Right atrium auricular region (tissue), 2 donors: ENCODE measurements around the gene LRSAM1. TPM values are rescaled to one million over a fixed set of nuclear protein-coding genes. Genes with fewer than 3 reads are reported as not detected.

Experiments
- DNase-seq: peaks from one replicate; pipeline ENCODE4 v3.0.0-alpha.2; 2019; ENCODE audit warnings: low spot score
- H3K27ac ChIP-seq, 2 donors: fragments of 200-600 bp; sonication (generic); 1 replicate in 1 of 2; 2 replicates in 1 of 2; pipeline ENCODE4 v1.5.1; 2016 to 2019
- H3K27me3 ChIP-seq, 2 donors: fragments of 200-600 bp; sonication (generic); one replicate each; pipeline versions ENCODE4 v1.5.1 to v1.6.0; 2017 to 2019
- H3K36me3 ChIP-seq: fragments of 200-600 bp; sonication (generic); one replicate; pipeline ENCODE4 v1.5.1; 2016
- H3K4me1 ChIP-seq, 2 donors: fragments of 200-600 bp; sonication (generic); one replicate each; pipeline versions ENCODE4 v1.5.1 to v1.6.0; 2017 to 2019
- H3K4me3 ChIP-seq, 2 donors: fragments of 200-600 bp; sonication (generic); 1 replicate in 1 of 2; 2 replicates in 1 of 2; pipeline ENCODE4 v1.5.1; 2017 to 2019; ENCODE audit warnings: mild to moderate bottlenecking in 1 of 2, moderate library complexity in 1 of 2
- H3K9me3 ChIP-seq, 2 donors: fragments of 200-600 bp; sonication (generic); one replicate each; pipeline ENCODE4 v1.5.1; 2019
- total RNA-seq, 2 donors: library from RNA; depleted of rRNA; stranded (reverse); fragments of >200 nt; gene quantifications; one replicate each; pipeline ENCODE4 v1.1.0, GENCODE V29; 2016
- TF ChIP-seq, protein P1 (sequence below), 2 donors: fragments of 200-600 bp; sonication (generic); IDR thresholded peaks; one replicate each; pipeline ENCODE4 v1.5.1; 2019; ENCODE audit warnings: antibody characterized with exemption in 2 of 2

LRSAM1 gene
- total RNA-seq, 2 donors from 2014 or later: 12.0 to 23.1 TPM

DNA sequence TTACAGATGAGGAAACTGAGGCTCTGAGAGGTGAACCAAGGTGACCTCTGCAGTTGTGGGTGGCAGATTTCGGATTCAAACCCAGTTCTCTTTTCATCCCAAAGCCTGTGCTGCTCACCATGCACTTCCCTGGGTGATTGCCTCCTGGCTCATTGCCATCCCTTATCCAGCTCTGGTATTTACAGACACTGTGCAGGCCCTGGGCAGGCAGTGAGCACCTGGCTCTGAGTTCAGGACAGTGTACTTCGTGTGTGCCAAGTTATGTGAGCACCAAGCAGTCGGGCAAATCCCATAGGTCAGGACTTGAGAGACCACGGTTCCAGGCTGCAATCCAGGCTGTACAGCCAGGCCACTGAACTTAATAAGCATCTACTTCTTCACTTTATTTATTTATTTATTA lies 1.4 kb downstream of the LRSAM1 start:
- no peaks in the 10 kb centered on the region for H3K27me3 ChIP-seq
- peak overlapping the region; percentile 82 to 87 for H3K4me3 ChIP-seq
- peak; percentile 72 for DNase-seq
- TF ChIP-seq, protein P1, sequence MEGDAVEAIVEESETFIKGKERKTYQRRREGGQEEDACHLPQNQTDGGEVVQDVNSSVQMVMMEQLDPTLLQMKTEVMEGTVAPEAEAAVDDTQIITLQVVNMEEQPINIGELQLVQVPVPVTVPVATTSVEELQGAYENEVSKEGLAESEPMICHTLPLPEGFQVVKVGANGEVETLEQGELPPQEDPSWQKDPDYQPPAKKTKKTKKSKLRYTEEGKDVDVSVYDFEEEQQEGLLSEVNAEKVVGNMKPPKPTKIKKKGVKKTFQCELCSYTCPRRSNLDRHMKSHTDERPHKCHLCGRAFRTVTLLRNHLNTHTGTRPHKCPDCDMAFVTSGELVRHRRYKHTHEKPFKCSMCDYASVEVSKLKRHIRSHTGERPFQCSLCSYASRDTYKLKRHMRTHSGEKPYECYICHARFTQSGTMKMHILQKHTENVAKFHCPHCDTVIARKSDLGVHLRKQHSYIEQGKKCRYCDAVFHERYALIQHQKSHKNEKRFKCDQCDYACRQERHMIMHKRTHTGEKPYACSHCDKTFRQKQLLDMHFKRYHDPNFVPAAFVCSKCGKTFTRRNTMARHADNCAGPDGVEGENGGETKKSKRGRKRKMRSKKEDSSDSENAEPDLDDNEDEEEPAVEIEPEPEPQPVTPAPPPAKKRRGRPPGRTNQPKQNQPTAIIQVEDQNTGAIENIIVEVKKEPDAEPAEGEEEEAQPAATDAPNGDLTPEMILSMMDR (IDR thresholded peaks at IDR 0.05): no peak
- peak overlapping the region; percentile 95 to 96 for H3K27ac ChIP-seq
- H3K9me3 ChIP-seq: no peaks in the 10 kb centered on the region
- H3K4me1 ChIP-seq: peaks cover 0 to 58% of the 10 kb centered on the region in 2 donors
- peaks cover 35% of the 10 kb centered on the region for H3K36me3 ChIP-seq

GRCh38 chr9:127455324-127455992 lies 4.1 kb downstream of the LRSAM1 start:
- Histone ChIP-seq H3K4me3 (no peak overlapping the region), H3K9me3 (no peaks in the 10 kb centered on the region), H3K27ac (no peak overlapping the region), H3K27me3 (no peaks in the 10 kb centered on the region), H3K36me3 (peaks cover 27% of the 10 kb centered on the region), H3K4me1 (peaks cover 0 to 33% of the 10 kb centered on the region in 2 donors)
- TF ChIP-seq, protein P1 (IDR thresholded peaks at IDR 0.05): peak in 1 of 2 donors; percentile 44
- no peak for DNase-seq

- no peak overlapping the region for H3K27ac ChIP-seq
- no peak for DNase-seq
- no peaks in the 10 kb centered on the region for H3K27me3 ChIP-seq
- H3K9me3 ChIP-seq: no peaks in the 10 kb centered on the region
- peaks cover 0 to 25% of the 10 kb centered on the region in 2 donors for H3K4me1 ChIP-seq
- TF ChIP-seq, protein P1 (IDR thresholded peaks at IDR 0.05): no peak
- H3K4me3 ChIP-seq: no peak overlapping the region
- H3K36me3 ChIP-seq: peaks cover 44% of the 10 kb centered on the region
Observed at GRCh38 chr9:127457191-127457878, 6.0 kb downstream of the LRSAM1 start.

DNA sequence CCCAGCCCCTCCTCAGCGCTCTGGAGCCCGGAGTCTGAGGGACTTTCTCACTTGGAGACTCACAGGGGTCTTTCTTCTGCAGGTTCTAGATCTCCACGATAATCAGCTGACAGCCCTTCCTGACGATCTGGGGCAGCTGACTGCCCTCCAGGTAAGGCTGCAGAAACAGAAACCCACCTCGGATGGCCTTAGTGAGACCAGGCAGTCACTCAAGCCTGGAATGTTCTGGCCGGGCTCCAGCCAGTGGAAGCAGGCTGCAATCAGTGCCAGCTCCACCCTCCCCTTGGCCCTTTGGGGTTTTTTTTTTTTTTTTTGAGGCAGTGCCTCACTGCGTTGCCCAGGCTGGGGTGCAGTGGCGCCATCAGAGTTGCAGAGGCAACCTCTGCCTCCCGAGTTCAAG lies 7.6 kb downstream of the LRSAM1 start:
- Histone ChIP-seq H3K36me3 (peaks cover 47% of the 10 kb centered on the region), H3K4me1 (peaks cover 0 to 22% of the 10 kb centered on the region in 2 donors), H3K4me3 (no peak overlapping the region), H3K27me3 (no peaks in the 10 kb centered on the region), H3K9me3 (no peaks in the 10 kb centered on the region), H3K27ac (peak overlapping the region in 1 of 2 donors; percentile 25)
- DNase-seq: no peak
- TF ChIP-seq, protein P1 (IDR thresholded peaks at IDR 0.05): no peak

DNA sequence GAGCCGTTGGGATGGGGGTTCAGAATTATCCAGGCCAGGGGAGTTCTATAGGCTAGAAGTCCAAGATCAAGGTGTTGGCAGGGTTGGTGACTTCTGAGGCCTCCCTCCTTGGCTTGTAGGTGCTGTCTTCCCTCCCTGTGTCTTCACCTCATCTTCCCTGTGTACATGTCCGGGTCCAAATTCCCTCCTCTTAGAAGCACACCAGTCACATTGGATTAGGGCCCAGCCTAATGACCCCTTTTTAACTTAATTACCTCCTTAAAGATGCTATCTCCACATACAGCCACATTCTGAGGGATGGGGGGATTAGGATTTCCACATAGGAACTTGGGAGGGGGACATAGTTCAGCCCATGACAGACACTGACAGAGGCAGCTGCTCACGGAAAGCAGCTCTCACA lies 12.1 kb downstream of the LRSAM1 start:
- Histone ChIP-seq H3K27me3 (no peaks in the 10 kb centered on the region), H3K27ac (peak overlapping the region; percentile 75 to 77), H3K36me3 (peaks cover 63% of the 10 kb centered on the region), H3K9me3 (no peaks in the 10 kb centered on the region), H3K4me1 (peaks cover 0 to 12% of the 10 kb centered on the region in 2 donors), H3K4me3 (no peak overlapping the region)
- TF ChIP-seq, protein P1 (IDR thresholded peaks at IDR 0.05): no peak
- no peak for DNase-seq
